ENCODE data around the gene LIF.
"Not testable (repeated sequence)": the region's sequence is repeated elsewhere in the genome, so short reads cannot be mapped to it uniquely, and the experiment has no call there.

Gene LIF

GRCh38 chr22:30219668-30220278 is 26.8 kb downstream of the LIF start:
- no peaks in the 10 kb centered on the region for H3K36me3 ChIP-seq (ENCODE audit: insufficient read depth, low read length)
- no peaks in the 10 kb centered on the region for H3K4me1 ChIP-seq (ENCODE audit: insufficient read depth, low read length)
- peaks cover 0 to 5% of the 10 kb centered on the region in 2 donors for H3K27me3 ChIP-seq (ENCODE audit: control insufficient read depth in 1 of 2, insufficient read depth in 2 of 2, low read length in 2 of 2)
- H3K9ac ChIP-seq (ENCODE audit: low read length) = no peak overlapping the region
- no peaks in the 10 kb centered on the region for H3K9me3 ChIP-seq (ENCODE audit: low read length)
- H3K4me3 ChIP-seq (ENCODE audit: low read depth in 1 of 2, low read length in 2 of 2) = no peak overlapping the region
- no peak overlapping the region for H3K27ac ChIP-seq (ENCODE audit: low read depth, low read length)

GRCh38 chr22:30219049-30219654 is 27.4 kb downstream of the LIF start:
- Histone ChIP-seq H3K9ac (ENCODE audit: low read length) (no peak overlapping the region), H3K27ac (ENCODE audit: low read depth, low read length) (no peak overlapping the region), H3K27me3 (ENCODE audit: control insufficient read depth in 1 of 2, insufficient read depth in 2 of 2, low read length in 2 of 2) (peaks cover 0 to 5% of the 10 kb centered on the region in 2 donors), H3K4me1 (ENCODE audit: insufficient read depth, low read length) (no peaks in the 10 kb centered on the region), H3K4me3 (ENCODE audit: low read depth in 1 of 2, low read length in 2 of 2) (no peak overlapping the region), H3K36me3 (ENCODE audit: insufficient read depth, low read length) (no peaks in the 10 kb centered on the region), H3K9me3 (ENCODE audit: low read length) (no peaks in the 10 kb centered on the region)

GRCh38 chr22:30217698-30218560 is 28.6 kb downstream of the LIF start:
- Histone ChIP-seq H3K36me3 (ENCODE audit: insufficient read depth, low read length) (no peaks in the 10 kb centered on the region), H3K27ac (ENCODE audit: low read depth, low read length) (no peak overlapping the region), H3K4me3 (ENCODE audit: low read depth in 1 of 2, low read length in 2 of 2) (no peak overlapping the region), H3K9ac (ENCODE audit: low read length) (no peak overlapping the region), H3K9me3 (ENCODE audit: low read length) (no peaks in the 10 kb centered on the region), H3K27me3 (ENCODE audit: control insufficient read depth in 1 of 2, insufficient read depth in 2 of 2, low read length in 2 of 2) (peaks cover 0 to 5% of the 10 kb centered on the region in 2 donors), H3K4me1 (ENCODE audit: insufficient read depth, low read length) (no peaks in the 10 kb centered on the region)

- Histone ChIP-seq H3K9me3 (ENCODE audit: low read length) (no peaks in the 10 kb centered on the region), H3K4me1 (ENCODE audit: insufficient read depth, low read length) (peaks cover 4% of the 10 kb centered on the region), H3K4me3 (ENCODE audit: low read depth in 1 of 2, low read length in 2 of 2) (no peak overlapping the region), H3K9ac (ENCODE audit: low read length) (no peak overlapping the region), H3K27ac (ENCODE audit: low read depth, low read length) (no peak overlapping the region), H3K27me3 (ENCODE audit: control insufficient read depth in 1 of 2, insufficient read depth in 2 of 2, low read length in 2 of 2) (peaks cover 0 to 5% of the 10 kb centered on the region in 2 donors), H3K36me3 (ENCODE audit: insufficient read depth, low read length) (no peaks in the 10 kb centered on the region)
These were observed 29.8 kb downstream of the LIF start for GRCh38 chr22:30216710-30217109.

- not testable (repeated sequence) for H3K27me3 ChIP-seq (ENCODE audit: control insufficient read depth in 1 of 2, insufficient read depth in 2 of 2, low read length in 2 of 2); H3K36me3 ChIP-seq (ENCODE audit: insufficient read depth, low read length); H3K4me1 ChIP-seq (ENCODE audit: insufficient read depth, low read length); H3K9me3 ChIP-seq (ENCODE audit: low read length); H3K4me3 ChIP-seq (ENCODE audit: low read depth in 1 of 2, low read length in 2 of 2); H3K9ac ChIP-seq (ENCODE audit: low read length); H3K27ac ChIP-seq (ENCODE audit: low read depth, low read length)
These were observed 30.3 kb downstream of the LIF start for GRCh38 chr22:30216272-30216671.

- Histone ChIP-seq H3K27me3 (ENCODE audit: control insufficient read depth in 1 of 2, insufficient read depth in 2 of 2, low read length in 2 of 2) (peaks cover 0 to 4% of the 10 kb centered on the region in 2 donors), H3K4me1 (ENCODE audit: insufficient read depth, low read length) (peaks cover 4% of the 10 kb centered on the region)
These were observed 31.7 kb downstream of the LIF start for GRCh38 chr22:30214703-30215407.

GRCh38 chr22:30212996-30213441 is 33.5 kb downstream of the LIF start:
- no peak overlapping the region for H3K27ac ChIP-seq (ENCODE audit: low read depth, low read length)
- H3K4me3 ChIP-seq (ENCODE audit: low read depth in 1 of 2, low read length in 2 of 2) = no peak overlapping the region
- peaks cover 11% of the 10 kb centered on the region for H3K4me1 ChIP-seq (ENCODE audit: insufficient read depth, low read length)
- no peaks in the 10 kb centered on the region for H3K9me3 ChIP-seq (ENCODE audit: low read length)
- no peaks in the 10 kb centered on the region for H3K36me3 ChIP-seq (ENCODE audit: insufficient read depth, low read length)
- H3K27me3 ChIP-seq (ENCODE audit: control insufficient read depth in 1 of 2, insufficient read depth in 2 of 2, low read length in 2 of 2) = no peaks in the 10 kb centered on the region
- H3K9ac ChIP-seq (ENCODE audit: low read length) = no peak overlapping the region

More at GRCh38 chr22:30214703-30215407, 31.7 kb downstream of the LIF start:
- H3K27ac ChIP-seq (ENCODE audit: low read depth, low read length) = no peak overlapping the region
- no peak overlapping the region for H3K9ac ChIP-seq (ENCODE audit: low read length)
- no peaks in the 10 kb centered on the region for H3K36me3 ChIP-seq (ENCODE audit: insufficient read depth, low read length)
- no peak overlapping the region for H3K4me3 ChIP-seq (ENCODE audit: low read depth in 1 of 2, low read length in 2 of 2)
- no peaks in the 10 kb centered on the region for H3K9me3 ChIP-seq (ENCODE audit: low read length)

- Histone ChIP-seq H3K36me3 (ENCODE audit: insufficient read depth, low read length) (no peaks in the 10 kb centered on the region), H3K4me3 (ENCODE audit: low read depth in 1 of 2, low read length in 2 of 2) (no peak overlapping the region), H3K4me1 (ENCODE audit: insufficient read depth, low read length) (peaks cover 11% of the 10 kb centered on the region), H3K9me3 (ENCODE audit: low read length) (no peaks in the 10 kb centered on the region), H3K27ac (ENCODE audit: low read depth, low read length) (no peak overlapping the region), H3K9ac (ENCODE audit: low read length) (no peak overlapping the region), H3K27me3 (ENCODE audit: control insufficient read depth in 1 of 2, insufficient read depth in 2 of 2, low read length in 2 of 2) (no peaks in the 10 kb centered on the region)
These were observed 34.1 kb downstream of the LIF start for GRCh38 chr22:30212363-30212995.

GRCh38 chr22:30211124-30211820 is 35.3 kb downstream of the LIF start:
- no peak overlapping the region for H3K9ac ChIP-seq (ENCODE audit: low read length)
- no peaks in the 10 kb centered on the region for H3K9me3 ChIP-seq (ENCODE audit: low read length)
- H3K36me3 ChIP-seq (ENCODE audit: insufficient read depth, low read length) = no peaks in the 10 kb centered on the region
- H3K27ac ChIP-seq (ENCODE audit: low read depth, low read length) = no peak overlapping the region
- no peak overlapping the region for H3K4me3 ChIP-seq (ENCODE audit: low read depth in 1 of 2, low read length in 2 of 2)
- H3K27me3 ChIP-seq (ENCODE audit: control insufficient read depth in 1 of 2, insufficient read depth in 2 of 2, low read length in 2 of 2) = no peaks in the 10 kb centered on the region
- peaks cover 11% of the 10 kb centered on the region for H3K4me1 ChIP-seq (ENCODE audit: insufficient read depth, low read length)

- Histone ChIP-seq H3K4me1 (ENCODE audit: insufficient read depth, low read length) (peaks cover 16% of the 10 kb centered on the region), H3K9me3 (ENCODE audit: low read length) (no peaks in the 10 kb centered on the region), H3K4me3 (ENCODE audit: low read depth in 1 of 2, low read length in 2 of 2) (no peak overlapping the region), H3K36me3 (ENCODE audit: insufficient read depth, low read length) (no peaks in the 10 kb centered on the region), H3K9ac (ENCODE audit: low read length) (no peak overlapping the region), H3K27me3 (ENCODE audit: control insufficient read depth in 1 of 2, insufficient read depth in 2 of 2, low read length in 2 of 2) (no peaks in the 10 kb centered on the region), H3K27ac (ENCODE audit: low read depth, low read length) (no peak overlapping the region)
These were observed 36.2 kb downstream of the LIF start for GRCh38 chr22:30210235-30210909.

All from muscle layer of colon (tissue), 2 donors.